Thoracic aorta (tissue), 2 donors: ENCODE data around the gene NOL4L. TPM values are rescaled to one million over a fixed set of nuclear protein-coding genes. Genes with fewer than 3 reads are reported as not detected.
"Not testable (repeated sequence)": the region's sequence is repeated elsewhere in the genome, so short reads cannot be mapped to it uniquely, and the experiment has no call there.

Source experiments
- ATAC-seq: fragments of 150-250 bp; one replicate; pipeline ENCODE4 v1.8.0; 2017; ENCODE audit warnings: low read depth; ENCODE audit not compliant: insufficient number of reproducible peaks, low FRiP score
- DNase-seq: peaks from one replicate; pipeline ENCODE4 v3.0.0-alpha.2; 2020; ENCODE audit warnings: low spot score
- H3K27ac ChIP-seq, 2 donors: fragments of 200-600 bp; sonication (generic); 1 replicate in 1 of 2; 2 replicates in 1 of 2; pipeline ENCODE4 v1.5.1; 2016; ENCODE audit warnings: mild to moderate bottlenecking in 2 of 2, moderate library complexity in 2 of 2
- H3K27me3 ChIP-seq: fragments of 200-600 bp; sonication (generic); replicated peaks from 2 replicates; pipeline ENCODE4 v1.6.0; 2016; ENCODE audit warnings: mild to moderate bottlenecking; ENCODE audit not compliant: insufficient read depth
- H3K36me3 ChIP-seq: fragments of 200-600 bp; sonication (generic); one replicate; pipeline ENCODE4 v1.5.1; 2016
- H3K4me1 ChIP-seq, 2 donors: fragments of 200-600 bp; sonication (generic); 1 replicate in 1 of 2; 2 replicates in 1 of 2; pipeline versions ENCODE4 v1.5.1 to v1.6.0; 2016; ENCODE audit warnings: low read depth in 2 of 2, mild to moderate bottlenecking in 1 of 2; ENCODE audit not compliant: control insufficient read depth in 1 of 2
- H3K4me3 ChIP-seq: fragments of 200-600 bp; sonication (generic); 2 replicates; pipeline ENCODE4 v1.5.1; 2016; ENCODE audit warnings: mild to moderate bottlenecking
- H3K9me3 ChIP-seq: fragments of 200-600 bp; sonication (generic); 2 replicates; pipeline ENCODE4 v1.5.1; 2016
- CTCF ChIP-seq: fragments of 200-600 bp; sonication (generic); IDR thresholded peaks from one replicate; pipeline ENCODE4 v1.5.1; 2019; ENCODE audit warnings: antibody characterized with exemption
- total RNA-seq, 2 donors: library from RNA; depleted of rRNA; stranded (reverse); fragments of >200 nt; gene quantifications; one replicate each; pipeline versions ENCODE4 v1.1.0 to v1.2.3, GENCODE V29; 2016

NOL4L gene
- total RNA-seq, 2 donors from 2014 or later: 17.5 to 23.7 TPM

- Histone ChIP-seq H3K36me3 (no peaks in the 10 kb centered on the region), H3K4me1 (peaks cover 0 to 5% of the 10 kb centered on the region in 2 donors), H3K9me3 (no peaks in the 10 kb centered on the region), H3K4me3 (no peak overlapping the region), H3K27ac (no peak overlapping the region), H3K27me3 (no peaks in the 10 kb centered on the region)
- no peak for DNase-seq
- ATAC-seq: no peak
- no peak for TF ChIP-seq CTCF
These were observed 3.9 kb downstream of the NOL4L start for GRCh38 chr20:32580970-32581838.

- Histone ChIP-seq H3K27me3 (no peaks in the 10 kb centered on the region), H3K4me1 (peaks cover 0 to under 1% of the 10 kb centered on the region in 2 donors), H3K27ac (no peak overlapping the region), H3K4me3 (no peak overlapping the region), H3K9me3 (no peaks in the 10 kb centered on the region), H3K36me3 (no peaks in the 10 kb centered on the region)
- ATAC-seq (no peak), DNase-seq (no peak)
- TF ChIP-seq CTCF: no peak
These were observed 4.7 kb downstream of the NOL4L start for GRCh38 chr20:32580219-32580969.

GRCh38 chr20:32578840-32579390, 6.2 kb downstream of the NOL4L start:
- TF ChIP-seq CTCF: no peak
- DNase-seq (no peak), ATAC-seq (no peak)
- no peaks in the 10 kb centered on the region for H3K27me3 ChIP-seq
- H3K9me3 ChIP-seq: no peaks in the 10 kb centered on the region
- H3K27ac ChIP-seq: no peak overlapping the region
- H3K4me1 ChIP-seq: no peaks in the 10 kb centered on the region
- H3K4me3 ChIP-seq: no peak overlapping the region
- no peaks in the 10 kb centered on the region for H3K36me3 ChIP-seq

- not testable (repeated sequence) for ATAC-seq, H3K36me3 ChIP-seq, H3K4me3 ChIP-seq, H3K27ac ChIP-seq, DNase-seq, H3K4me1 ChIP-seq, H3K9me3 ChIP-seq, H3K27me3 ChIP-seq
These were observed 7.1 kb downstream of the NOL4L start for GRCh38 chr20:32578062-32578461.

GRCh38 chr20:32577657-32578056, 7.5 kb downstream of the NOL4L start:
- Histone ChIP-seq H3K27ac (no peak overlapping the region), H3K36me3 (no peaks in the 10 kb centered on the region), H3K27me3 (no peaks in the 10 kb centered on the region), H3K9me3 (no peaks in the 10 kb centered on the region), H3K4me3 (no peak overlapping the region), H3K4me1 (no peaks in the 10 kb centered on the region)
- DNase-seq (no peak), ATAC-seq (no peak)
- no peak for TF ChIP-seq CTCF
